ENCODE results near the gene TBL1X.

GRCh38 chrX:9682456-9682855 is 217.6 kb downstream of the TBL1X start:
- TF ChIP-seq TCF12 (IDR thresholded peaks at IDR 0.05; ENCODE audit: low read depth, low read length) (no peak), POLR2A (IDR thresholded peaks at IDR 0.05; ENCODE audit: control extremely low read depth in 1 of 2, low read depth in 2 of 2, low read length in 2 of 2) (no peak), CHD7 (IDR thresholded peaks at IDR 0.05; ENCODE audit: insufficient replicate concordance, low read length) (no peak), ZNF274 (IDR thresholded peaks at IDR 0.05; ENCODE audit: borderline replicate concordance, extremely low read depth, low read length) (no peak)

Data from H1 (cell line).